ENCODE measurements around the gene LAMC2. TPM values are rescaled to one million over a fixed set of nuclear protein-coding genes. Genes with fewer than 3 reads are reported as not detected.

LAMC2 gene
- total RNA-seq, 4 donors from 2014 or later, result 2.6 to 23.3 (median 7.3) TPM

DNA sequence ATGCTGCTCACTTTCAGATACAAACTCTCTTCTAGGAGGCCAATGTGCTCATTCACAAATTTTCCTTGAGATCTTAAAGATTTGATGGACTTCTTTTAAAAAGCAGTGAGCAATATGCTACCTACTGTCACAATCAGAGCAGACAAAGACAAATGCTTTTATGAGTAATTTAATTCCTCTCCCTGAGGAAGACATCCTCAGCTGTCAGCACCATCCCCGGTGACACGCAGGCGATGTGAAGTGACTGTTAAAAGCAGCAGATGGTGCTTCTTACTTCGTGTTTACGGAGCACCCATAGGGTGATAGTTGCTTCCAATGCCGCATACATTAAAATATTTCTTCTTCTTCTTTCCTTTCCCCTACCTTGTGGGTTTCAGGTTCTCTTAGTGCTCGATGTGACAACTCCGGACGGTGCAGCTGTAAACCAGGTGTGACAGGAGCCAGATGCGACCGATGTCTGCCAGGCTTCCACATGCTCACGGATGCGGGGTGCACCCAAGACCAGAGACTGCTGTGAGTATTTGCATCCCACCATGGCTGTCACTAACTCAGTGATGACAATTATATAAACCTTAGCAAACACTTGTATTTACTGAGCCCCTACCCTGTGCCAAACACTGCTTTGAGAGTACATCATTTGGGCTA, 29.1 kb downstream of the LAMC2 start:
- TF ChIP-seq, protein P1, sequence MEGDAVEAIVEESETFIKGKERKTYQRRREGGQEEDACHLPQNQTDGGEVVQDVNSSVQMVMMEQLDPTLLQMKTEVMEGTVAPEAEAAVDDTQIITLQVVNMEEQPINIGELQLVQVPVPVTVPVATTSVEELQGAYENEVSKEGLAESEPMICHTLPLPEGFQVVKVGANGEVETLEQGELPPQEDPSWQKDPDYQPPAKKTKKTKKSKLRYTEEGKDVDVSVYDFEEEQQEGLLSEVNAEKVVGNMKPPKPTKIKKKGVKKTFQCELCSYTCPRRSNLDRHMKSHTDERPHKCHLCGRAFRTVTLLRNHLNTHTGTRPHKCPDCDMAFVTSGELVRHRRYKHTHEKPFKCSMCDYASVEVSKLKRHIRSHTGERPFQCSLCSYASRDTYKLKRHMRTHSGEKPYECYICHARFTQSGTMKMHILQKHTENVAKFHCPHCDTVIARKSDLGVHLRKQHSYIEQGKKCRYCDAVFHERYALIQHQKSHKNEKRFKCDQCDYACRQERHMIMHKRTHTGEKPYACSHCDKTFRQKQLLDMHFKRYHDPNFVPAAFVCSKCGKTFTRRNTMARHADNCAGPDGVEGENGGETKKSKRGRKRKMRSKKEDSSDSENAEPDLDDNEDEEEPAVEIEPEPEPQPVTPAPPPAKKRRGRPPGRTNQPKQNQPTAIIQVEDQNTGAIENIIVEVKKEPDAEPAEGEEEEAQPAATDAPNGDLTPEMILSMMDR (IDR thresholded peaks at IDR 0.05), result no peak
- ATAC-seq (ENCODE audit: low FRiP score) (no peak), DNase-seq (ENCODE audit: low spot score) (no peak)

DNA sequence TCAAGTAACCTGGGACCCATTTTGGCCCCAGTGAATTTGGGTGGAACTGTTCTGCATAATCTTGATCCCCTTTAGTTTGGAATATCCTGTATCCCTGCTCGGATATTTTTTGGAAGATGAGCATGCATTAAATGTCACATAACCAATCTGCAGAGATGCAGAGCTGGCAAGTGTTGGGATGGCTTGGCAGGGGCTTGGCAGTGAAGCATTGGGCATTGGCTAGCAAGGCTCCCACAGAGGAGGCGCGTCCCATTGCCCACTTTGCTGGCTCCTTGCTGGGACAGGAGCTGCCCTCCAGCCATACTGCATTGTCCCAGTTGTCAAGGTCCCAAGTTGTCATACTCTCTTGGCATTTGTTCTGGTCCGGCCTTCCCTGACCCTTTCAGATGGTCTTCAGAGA, 29.9 kb downstream of the LAMC2 start:
- TF ChIP-seq, protein P1 (IDR thresholded peaks at IDR 0.05), result no peak
- DNase-seq (ENCODE audit: low spot score) (no peak), ATAC-seq (ENCODE audit: low FRiP score) (no peak)

DNA sequence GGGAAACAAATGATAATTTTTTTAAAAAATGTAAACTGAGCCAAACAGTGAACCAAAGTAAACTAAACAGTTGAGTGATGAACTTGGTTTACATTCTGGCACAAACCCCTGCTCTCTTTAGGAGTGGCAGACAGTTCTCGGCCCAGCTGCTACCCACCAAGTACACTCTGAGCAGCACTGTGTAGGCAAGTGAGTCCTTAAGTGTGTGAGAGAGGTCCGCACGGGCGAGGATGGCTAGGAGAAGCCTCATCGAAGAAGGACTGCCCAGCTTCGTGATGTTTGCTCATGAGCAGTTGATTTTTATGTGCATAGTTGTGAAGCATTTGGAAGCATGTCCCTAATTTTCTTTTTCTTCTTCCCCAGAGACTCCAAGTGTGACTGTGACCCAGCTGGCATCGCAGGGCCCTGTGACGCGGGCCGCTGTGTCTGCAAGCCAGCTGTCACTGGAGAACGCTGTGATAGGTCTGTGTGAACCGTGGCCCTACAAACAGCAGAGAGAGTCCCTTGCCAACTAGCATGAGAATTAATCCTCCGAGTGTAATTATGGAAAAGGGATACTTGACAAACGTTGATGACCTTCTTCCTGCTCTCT, 32.1 kb downstream of the LAMC2 start:
- ATAC-seq (ENCODE audit: low FRiP score) (no peak), DNase-seq (ENCODE audit: low spot score) (no peak)
- TF ChIP-seq, protein P1 (IDR thresholded peaks at IDR 0.05), result no peak

DNA sequence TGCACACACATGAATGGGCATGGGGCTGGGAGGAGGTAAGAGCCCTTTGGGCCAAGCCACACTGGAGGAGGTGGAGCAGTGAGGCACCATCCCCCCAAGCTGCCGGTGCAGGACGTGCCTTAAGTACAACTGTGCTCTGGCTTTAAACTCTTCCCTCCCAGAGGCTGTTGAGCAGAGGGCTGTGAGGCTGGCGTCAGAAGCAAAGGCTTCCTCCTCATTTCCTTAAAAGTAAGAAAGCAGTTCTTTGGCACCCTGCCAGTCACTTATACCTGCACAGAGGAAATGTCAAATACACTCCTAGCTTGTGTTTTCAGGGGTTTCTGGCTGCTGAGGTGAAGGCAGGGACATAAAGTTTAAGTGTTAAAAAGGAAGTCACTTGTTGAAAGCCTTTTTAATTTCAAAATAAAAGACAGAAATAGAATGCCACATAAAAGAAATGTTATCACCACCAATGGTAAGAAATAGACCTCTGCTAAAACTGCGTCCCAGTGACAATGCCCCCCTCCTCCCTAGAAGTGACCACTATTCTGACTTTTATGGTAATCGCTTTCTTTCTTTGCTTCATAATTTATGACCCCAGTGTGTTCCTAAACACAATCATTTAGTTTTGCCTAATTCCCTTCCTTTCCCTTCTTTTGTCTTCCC, 33.0 kb downstream of the LAMC2 start:
- ATAC-seq (ENCODE audit: low FRiP score) (no peak), DNase-seq (ENCODE audit: low spot score) (no peak)
- TF ChIP-seq, protein P1 (IDR thresholded peaks at IDR 0.05), result no peak

DNA sequence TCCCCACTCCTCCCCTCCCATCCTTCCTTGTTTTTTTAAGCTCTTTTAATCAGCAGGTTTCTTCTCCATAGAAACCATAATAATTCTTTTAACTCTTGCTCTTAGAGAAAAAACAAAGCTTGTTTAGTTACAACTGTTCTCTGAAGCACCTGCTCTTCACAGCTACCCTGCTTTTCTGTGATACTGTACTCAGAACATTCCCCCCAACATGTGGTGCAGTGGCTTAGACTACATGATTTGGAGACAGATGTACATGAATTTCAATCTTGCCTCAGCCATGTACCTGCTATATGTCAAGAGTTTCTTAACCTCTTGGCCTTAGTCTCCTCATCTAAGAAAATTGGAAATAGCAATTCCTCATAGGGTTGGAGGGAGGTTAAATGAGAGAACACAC, 33.5 kb downstream of the LAMC2 start:
- TF ChIP-seq, protein P1 (IDR thresholded peaks at IDR 0.05), result no peak
- ATAC-seq (ENCODE audit: low FRiP score), result no peak
- DNase-seq (ENCODE audit: low spot score), result no peak

DNA sequence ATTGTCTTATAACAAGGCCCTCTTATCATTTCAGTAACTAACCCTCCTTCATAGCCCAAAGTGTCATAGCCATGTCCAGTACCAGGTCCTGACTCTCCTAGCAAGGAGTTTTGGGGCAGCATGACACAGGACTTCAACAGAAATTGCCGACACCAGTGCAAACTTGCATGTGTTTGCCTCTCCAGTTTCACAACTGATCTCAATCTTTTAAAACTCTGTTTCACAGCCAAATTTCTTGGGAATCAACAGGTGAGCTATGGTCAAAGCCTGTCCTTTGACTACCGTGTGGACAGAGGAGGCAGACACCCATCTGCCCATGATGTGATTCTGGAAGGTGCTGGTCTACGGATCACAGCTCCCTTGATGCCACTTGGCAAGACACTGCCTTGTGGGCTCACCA, 36.8 kb downstream of the LAMC2 start:
- DNase-seq (ENCODE audit: low spot score), result no peak
- ATAC-seq (ENCODE audit: low FRiP score), result no peak
- TF ChIP-seq, protein P1 (IDR thresholded peaks at IDR 0.05), result no peak

DNA sequence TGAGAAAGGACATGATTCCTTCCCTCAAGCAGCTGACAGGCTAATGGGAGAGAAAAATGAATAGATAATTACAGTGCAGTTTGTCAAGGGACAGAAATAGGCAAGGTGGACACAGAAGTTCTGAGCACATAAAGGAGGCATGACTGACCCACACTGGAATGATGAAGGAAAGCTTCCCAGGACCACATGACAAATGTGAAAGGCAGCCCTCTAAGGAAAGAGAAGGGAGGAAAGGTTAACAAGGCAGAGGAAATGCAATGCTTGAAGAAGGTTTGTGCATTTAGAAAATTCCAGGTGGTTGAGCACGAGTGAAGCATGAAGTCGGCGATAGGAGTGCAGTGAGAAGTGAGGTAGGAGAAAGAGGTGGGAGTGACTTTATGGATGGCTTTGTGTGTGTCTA, 37.4 kb downstream of the LAMC2 start:
- no peak for DNase-seq (ENCODE audit: low spot score)
- ATAC-seq (ENCODE audit: low FRiP score), result no peak

More for the DNA sequence above, 37.4 kb downstream of the LAMC2 start:
- TF ChIP-seq, protein P1 (IDR thresholded peaks at IDR 0.05), result no peak
